Keratinocyte (primary cell): ENCODE measurements around the gene JMJD1C.

Experiments
- EZH2 ChIP-seq: IDR thresholded peaks from one replicate; pipeline ENCODE4 v1.6.1; 2012; ENCODE audit warnings: inconsistent platforms, mild to moderate bottlenecking, low read length, moderate library complexity
- TF ChIP-seq, protein P1 (sequence below), 3 experiments: IDR thresholded peaks in 1 of 3; conservative IDR thresholded peaks in 1 of 3; optimal IDR thresholded peaks in 1 of 3; 2 replicates in 2 of 3; 3 replicates in 1 of 3; pipeline versions ENCODE3 to v1.5.1; 2011; ENCODE audit warnings: low read length in 3 of 3, mild to moderate bottlenecking in 3 of 3, moderate library complexity in 2 of 3, control low read depth in 1 of 3, inconsistent platforms in 1 of 3; ENCODE audit not compliant: insufficient read depth in 2 of 3; ENCODE audit errors: extremely low read depth in 1 of 3

DNA sequence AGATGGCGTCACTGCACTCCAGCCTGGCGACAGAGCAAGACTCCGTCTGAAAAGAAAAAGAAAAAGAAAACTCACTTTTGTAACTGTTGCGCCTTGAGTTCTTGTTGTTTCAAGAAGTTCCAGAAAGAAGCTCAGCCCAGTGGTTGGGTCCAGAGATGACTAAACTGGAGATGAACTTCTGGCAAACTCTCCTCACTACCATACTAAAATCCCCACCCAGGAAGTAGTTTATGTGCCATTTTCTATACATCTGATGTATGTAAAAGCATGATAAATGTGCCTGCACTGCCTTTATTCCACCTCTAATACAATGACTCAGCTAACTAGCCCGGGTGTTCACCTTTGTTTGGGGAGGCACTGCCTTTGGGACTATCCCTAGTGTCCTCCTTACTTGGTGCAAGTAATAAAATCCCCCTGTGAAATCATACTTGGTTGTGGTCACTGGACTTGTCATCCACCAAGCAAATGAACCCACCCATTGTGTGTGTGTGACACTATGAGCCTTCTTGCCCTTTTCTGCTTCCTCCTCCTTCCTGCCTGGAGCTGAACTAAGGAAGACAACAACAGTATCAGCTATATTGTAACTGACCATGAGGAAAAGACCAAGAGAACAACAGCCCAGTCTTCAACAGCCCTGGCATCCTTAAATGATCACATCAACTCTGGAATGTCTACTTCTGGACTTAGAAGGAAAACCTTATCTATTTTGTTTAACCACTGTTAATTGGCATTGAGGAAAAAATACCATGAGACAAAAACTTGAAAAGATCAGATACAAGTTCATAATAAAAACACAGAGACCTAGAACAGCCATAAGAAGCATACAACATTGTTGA, 33.6 kb downstream of the JMJD1C start:
- TF ChIP-seq, protein P1, sequence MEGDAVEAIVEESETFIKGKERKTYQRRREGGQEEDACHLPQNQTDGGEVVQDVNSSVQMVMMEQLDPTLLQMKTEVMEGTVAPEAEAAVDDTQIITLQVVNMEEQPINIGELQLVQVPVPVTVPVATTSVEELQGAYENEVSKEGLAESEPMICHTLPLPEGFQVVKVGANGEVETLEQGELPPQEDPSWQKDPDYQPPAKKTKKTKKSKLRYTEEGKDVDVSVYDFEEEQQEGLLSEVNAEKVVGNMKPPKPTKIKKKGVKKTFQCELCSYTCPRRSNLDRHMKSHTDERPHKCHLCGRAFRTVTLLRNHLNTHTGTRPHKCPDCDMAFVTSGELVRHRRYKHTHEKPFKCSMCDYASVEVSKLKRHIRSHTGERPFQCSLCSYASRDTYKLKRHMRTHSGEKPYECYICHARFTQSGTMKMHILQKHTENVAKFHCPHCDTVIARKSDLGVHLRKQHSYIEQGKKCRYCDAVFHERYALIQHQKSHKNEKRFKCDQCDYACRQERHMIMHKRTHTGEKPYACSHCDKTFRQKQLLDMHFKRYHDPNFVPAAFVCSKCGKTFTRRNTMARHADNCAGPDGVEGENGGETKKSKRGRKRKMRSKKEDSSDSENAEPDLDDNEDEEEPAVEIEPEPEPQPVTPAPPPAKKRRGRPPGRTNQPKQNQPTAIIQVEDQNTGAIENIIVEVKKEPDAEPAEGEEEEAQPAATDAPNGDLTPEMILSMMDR (optimal IDR thresholded peaks at IDR 0.05 in 1 of 3, IDR thresholded peaks at IDR 0.05 in 1 of 3, conservative IDR thresholded peaks at IDR 0.05 in 1 of 3; ENCODE audit: extremely low read depth in 1 of 3, insufficient read depth in 2 of 3, low read length in 3 of 3) = no peak
- TF ChIP-seq EZH2 = no peak
